Right atrium auricular region (tissue), 2 donors: ENCODE measurements around the gene TFB2M. TPM values are rescaled to one million over a fixed set of nuclear protein-coding genes. Genes with fewer than 3 reads are reported as not detected.

ENCODE experiments used
- DNase-seq: peaks from one replicate; pipeline ENCODE4 v3.0.0-alpha.2; 2019; ENCODE audit warnings: low spot score
- H3K27ac ChIP-seq, 2 donors: fragments of 200-600 bp; sonication (generic); 1 replicate in 1 of 2; 2 replicates in 1 of 2; pipeline ENCODE4 v1.5.1; 2016 to 2019
- H3K27me3 ChIP-seq, 2 donors: fragments of 200-600 bp; sonication (generic); one replicate each; pipeline versions ENCODE4 v1.5.1 to v1.6.0; 2017 to 2019
- H3K36me3 ChIP-seq: fragments of 200-600 bp; sonication (generic); one replicate; pipeline ENCODE4 v1.5.1; 2016
- H3K4me1 ChIP-seq, 2 donors: fragments of 200-600 bp; sonication (generic); one replicate each; pipeline versions ENCODE4 v1.5.1 to v1.6.0; 2017 to 2019
- H3K4me3 ChIP-seq, 2 donors: fragments of 200-600 bp; sonication (generic); 1 replicate in 1 of 2; 2 replicates in 1 of 2; pipeline ENCODE4 v1.5.1; 2017 to 2019; ENCODE audit warnings: mild to moderate bottlenecking in 1 of 2, moderate library complexity in 1 of 2
- H3K9me3 ChIP-seq, 2 donors: fragments of 200-600 bp; sonication (generic); one replicate each; pipeline ENCODE4 v1.5.1; 2019
- CTCF ChIP-seq, 2 donors: fragments of 200-600 bp; sonication (generic); IDR thresholded peaks; one replicate each; pipeline ENCODE4 v1.5.1; 2019; ENCODE audit warnings: antibody characterized with exemption in 2 of 2
- total RNA-seq, 2 donors: library from RNA; depleted of rRNA; stranded (reverse); fragments of >200 nt; gene quantifications; one replicate each; pipeline ENCODE4 v1.1.0, GENCODE V29; 2016

TFB2M gene
- total RNA-seq, 2 donors from 2014 or later, result 5.5 to 12.0 TPM

- no peak for DNase-seq
- H3K9me3 ChIP-seq, result no peaks in the 10 kb centered on the region
- no peak for TF ChIP-seq CTCF (IDR thresholded peaks at IDR 0.05)
- H3K4me1 ChIP-seq, result peaks cover 0 to 20% of the 10 kb centered on the region in 2 donors
- no peaks in the 10 kb centered on the region for H3K36me3 ChIP-seq
- no peaks in the 10 kb centered on the region for H3K27me3 ChIP-seq
- no peak overlapping the region for H3K27ac ChIP-seq
- no peak overlapping the region for H3K4me3 ChIP-seq
These were observed 36.1 kb upstream of the TFB2M start for GRCh38 chr1:246602194-246602593.

- no peak for DNase-seq
- H3K9me3 ChIP-seq, result no peaks in the 10 kb centered on the region
- TF ChIP-seq CTCF (IDR thresholded peaks at IDR 0.05), result no peak
- peaks cover 0 to 31% of the 10 kb centered on the region in 2 donors for H3K4me1 ChIP-seq
- H3K27me3 ChIP-seq, result no peaks in the 10 kb centered on the region
- H3K4me3 ChIP-seq, result no peak overlapping the region
- no peaks in the 10 kb centered on the region for H3K36me3 ChIP-seq
- no peak overlapping the region for H3K27ac ChIP-seq
These were observed 34.5 kb upstream of the TFB2M start for GRCh38 chr1:246600579-246600978.

GRCh38 chr1:246599315-246599714 is 33.3 kb upstream of the TFB2M start:
- H3K36me3 ChIP-seq, result no peaks in the 10 kb centered on the region
- H3K4me3 ChIP-seq, result no peak overlapping the region
- DNase-seq, result no peak
- TF ChIP-seq CTCF (IDR thresholded peaks at IDR 0.05), result no peak
- H3K4me1 ChIP-seq, result peaks cover 0 to 31% of the 10 kb centered on the region in 2 donors
- no peak overlapping the region for H3K27ac ChIP-seq
- H3K9me3 ChIP-seq, result no peaks in the 10 kb centered on the region
- no peaks in the 10 kb centered on the region for H3K27me3 ChIP-seq

- no peak overlapping the region for H3K4me3 ChIP-seq
- H3K36me3 ChIP-seq, result no peaks in the 10 kb centered on the region
- H3K4me1 ChIP-seq, result peaks cover 0 to 31% of the 10 kb centered on the region in 2 donors
- peak overlapping the region; percentile 62 to 78 for H3K27ac ChIP-seq
- DNase-seq, result no peak
- no peak for TF ChIP-seq CTCF (IDR thresholded peaks at IDR 0.05)
- H3K9me3 ChIP-seq, result no peaks in the 10 kb centered on the region
- no peaks in the 10 kb centered on the region for H3K27me3 ChIP-seq
These were observed 31.9 kb upstream of the TFB2M start for GRCh38 chr1:246597971-246598370.

- H3K4me3 ChIP-seq, result no peak overlapping the region
- peak; percentile 91 for DNase-seq
- no peaks in the 10 kb centered on the region for H3K36me3 ChIP-seq
- H3K4me1 ChIP-seq, result peaks cover 0 to 31% of the 10 kb centered on the region in 2 donors
- no peak for TF ChIP-seq CTCF (IDR thresholded peaks at IDR 0.05)
- H3K9me3 ChIP-seq, result no peaks in the 10 kb centered on the region
- H3K27ac ChIP-seq, result peak overlapping the region; percentile 62 to 78
- H3K27me3 ChIP-seq, result no peaks in the 10 kb centered on the region
These were observed 31.3 kb upstream of the TFB2M start for GRCh38 chr1:246597340-246597739.

GRCh38 chr1:246595146-246595545 is 29.1 kb upstream of the TFB2M start:
- H3K9me3 ChIP-seq, result no peaks in the 10 kb centered on the region
- no peak for TF ChIP-seq CTCF (IDR thresholded peaks at IDR 0.05)
- DNase-seq, result no peak
- H3K27me3 ChIP-seq, result no peaks in the 10 kb centered on the region
- peaks cover 0 to 31% of the 10 kb centered on the region in 2 donors for H3K4me1 ChIP-seq
- no peak overlapping the region for H3K4me3 ChIP-seq
- no peak overlapping the region for H3K27ac ChIP-seq
- H3K36me3 ChIP-seq, result peaks cover 7% of the 10 kb centered on the region
